Testis (tissue), 2 donors: Measurements from ENCODE around the gene MC1R.

ENCODE experiments used
- POLR2A ChIP-seq: fragments of 450-650 bp; IDR thresholded peaks from one replicate; pipeline ENCODE4 v1.6.1; 2017; ENCODE audit warnings: antibody characterized with exemption, mild to moderate bottlenecking, moderate library complexity
- TF ChIP-seq, protein P1 (sequence below), 3 experiments: fragments of 450-650 bp in 2 of 3; fragments of 200-600 bp in 1 of 3; sonication (generic) in 1 of 3; IDR thresholded peaks; one replicate each; pipeline ENCODE4 v1.5.1; 2016 to 2019; ENCODE audit warnings: antibody characterized with exemption in 3 of 3, mild to moderate bottlenecking in 2 of 3, moderate library complexity in 1 of 3

DNA sequence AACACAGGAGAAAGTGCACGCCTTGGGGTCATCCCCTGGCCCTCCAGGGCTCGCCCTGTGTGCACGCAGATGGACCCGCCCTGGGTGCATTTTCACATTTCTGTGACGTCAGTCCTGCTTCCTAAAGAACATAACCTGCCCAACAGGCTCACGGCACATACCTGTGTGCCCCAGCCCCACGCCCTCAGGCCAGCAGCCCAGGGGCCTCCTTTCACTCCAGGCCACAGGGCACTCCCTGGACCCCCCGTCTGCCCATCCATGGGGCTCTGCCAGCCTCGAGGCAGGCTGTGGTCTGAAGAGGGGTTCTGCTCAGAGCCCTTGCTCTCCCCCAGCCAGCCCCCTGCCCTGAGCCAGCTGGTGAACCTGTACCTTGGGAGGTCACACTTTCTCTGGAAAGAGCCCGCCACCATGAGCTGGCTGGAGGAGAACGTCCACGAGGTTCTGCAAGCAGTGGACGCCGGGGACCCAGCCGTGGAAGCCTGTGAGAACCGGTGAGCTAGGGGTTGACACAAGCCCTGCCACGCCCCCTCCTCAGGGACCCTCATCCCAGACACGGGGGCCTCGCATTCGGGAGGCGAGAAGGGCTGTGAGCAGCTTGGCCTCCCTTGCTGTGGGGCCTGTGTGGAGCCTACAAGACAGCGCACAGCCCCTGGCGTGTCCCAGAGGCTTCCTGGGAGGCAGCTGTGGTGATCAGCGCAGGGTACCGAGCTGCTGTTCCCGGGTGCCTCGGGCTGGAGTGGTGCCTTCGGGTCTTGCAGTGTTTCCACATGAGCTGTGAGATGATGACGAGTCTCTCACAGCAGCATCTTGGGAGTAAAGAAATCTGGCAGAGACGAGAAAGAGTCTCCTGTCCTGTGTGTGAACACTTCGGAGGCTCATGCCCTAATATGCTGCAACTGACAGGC is 13.8 kb upstream of the MC1R start:
- TF ChIP-seq, protein P1, sequence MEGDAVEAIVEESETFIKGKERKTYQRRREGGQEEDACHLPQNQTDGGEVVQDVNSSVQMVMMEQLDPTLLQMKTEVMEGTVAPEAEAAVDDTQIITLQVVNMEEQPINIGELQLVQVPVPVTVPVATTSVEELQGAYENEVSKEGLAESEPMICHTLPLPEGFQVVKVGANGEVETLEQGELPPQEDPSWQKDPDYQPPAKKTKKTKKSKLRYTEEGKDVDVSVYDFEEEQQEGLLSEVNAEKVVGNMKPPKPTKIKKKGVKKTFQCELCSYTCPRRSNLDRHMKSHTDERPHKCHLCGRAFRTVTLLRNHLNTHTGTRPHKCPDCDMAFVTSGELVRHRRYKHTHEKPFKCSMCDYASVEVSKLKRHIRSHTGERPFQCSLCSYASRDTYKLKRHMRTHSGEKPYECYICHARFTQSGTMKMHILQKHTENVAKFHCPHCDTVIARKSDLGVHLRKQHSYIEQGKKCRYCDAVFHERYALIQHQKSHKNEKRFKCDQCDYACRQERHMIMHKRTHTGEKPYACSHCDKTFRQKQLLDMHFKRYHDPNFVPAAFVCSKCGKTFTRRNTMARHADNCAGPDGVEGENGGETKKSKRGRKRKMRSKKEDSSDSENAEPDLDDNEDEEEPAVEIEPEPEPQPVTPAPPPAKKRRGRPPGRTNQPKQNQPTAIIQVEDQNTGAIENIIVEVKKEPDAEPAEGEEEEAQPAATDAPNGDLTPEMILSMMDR (IDR thresholded peaks at IDR 0.05) = no peak
- TF ChIP-seq POLR2A = no peak
